Central memory CD8-positive, alpha-beta T cell (primary cell): ENCODE results near the gene SPECC1.
"Not testable (repeated sequence)": the region's sequence is repeated elsewhere in the genome, so short reads cannot be mapped to it uniquely, and the experiment has no call there.

Experiments used
- ATAC-seq: fragments of 150-1000 bp; cut with Tn5 transposase; replicated peaks from 2 replicates; pipeline ENCODE4 v1.10.0; 2022; ENCODE audit warnings: mild to moderate bottlenecking, moderate FRiP score, moderate number of reproducible peaks; ENCODE audit not compliant: poor library complexity, severe bottlenecking; ENCODE audit errors: extremely low read depth
- DNase-seq, 2 donors: peaks; one replicate each; pipeline ENCODE4 v3.0.0; 2021; ENCODE audit warnings: low spot score in 2 of 2
- H3K27ac Mint-ChIP-seq: one replicate; pipeline ENCODE4 v1.8.0; 2022; ENCODE audit warnings: low read depth, mild to moderate bottlenecking, moderate library complexity, mixed read lengths
- H3K27me3 Mint-ChIP-seq: one replicate; pipeline ENCODE4 v1.8.0; 2022; ENCODE audit warnings: mixed read lengths
- H3K36me3 Mint-ChIP-seq: one replicate; pipeline ENCODE4 v1.8.0; 2022; ENCODE audit warnings: mild to moderate bottlenecking, moderate library complexity, mixed read lengths; ENCODE audit not compliant: insufficient read depth
- H3K4me1 Mint-ChIP-seq: one replicate; pipeline ENCODE4 v1.8.0; 2022; ENCODE audit warnings: mixed read lengths
- H3K4me3 Mint-ChIP-seq: one replicate; pipeline ENCODE4 v1.8.0; 2022; ENCODE audit warnings: mild to moderate bottlenecking, moderate library complexity, mixed read lengths
- H3K9me3 Mint-ChIP-seq: one replicate; pipeline ENCODE4 v1.8.0; 2022; ENCODE audit warnings: mixed read lengths

The SPECC1 gene

GRCh38 chr17:20145567-20145966 lies 136.4 kb downstream of the SPECC1 start:
- Mint-ChIP-seq H3K9me3 (no peaks in the 10 kb centered on the region), H3K27ac (no peak overlapping the region)

DNA sequence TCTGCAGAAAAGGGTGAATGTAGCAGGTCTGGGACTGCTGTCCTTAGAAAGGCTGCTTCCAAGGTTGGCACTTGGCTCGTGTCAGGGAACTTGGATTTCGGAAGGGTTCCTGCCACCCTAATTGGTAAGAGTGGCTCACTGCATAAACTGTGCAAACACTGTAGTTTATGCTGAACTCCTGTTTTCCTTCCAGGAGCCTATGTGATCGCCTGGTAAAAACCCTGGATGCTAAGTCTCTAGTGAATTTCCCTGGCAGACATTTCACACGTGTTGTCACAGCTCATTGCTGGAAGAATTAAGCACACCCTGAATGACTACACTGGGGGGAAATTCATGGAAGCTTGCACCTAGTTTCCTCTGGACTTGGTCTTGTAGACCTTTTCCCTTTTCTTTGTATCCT lies 140.1 kb downstream of the SPECC1 start:
- DNase-seq, result no peak
- Mint-ChIP-seq H3K27ac (no peak overlapping the region), H3K36me3 (no peaks in the 10 kb centered on the region), H3K27me3 (no peaks in the 10 kb centered on the region), H3K9me3 (no peaks in the 10 kb centered on the region), H3K4me3 (no peak overlapping the region), H3K4me1 (no peaks in the 10 kb centered on the region)
- no peak for ATAC-seq

More at GRCh38 chr17:20145567-20145966, 136.4 kb downstream of the SPECC1 start:
- Mint-ChIP-seq H3K4me1 (no peaks in the 10 kb centered on the region), H3K27me3 (peaks cover 14% of the 10 kb centered on the region), H3K4me3 (no peak overlapping the region), H3K36me3 (no peaks in the 10 kb centered on the region)
- ATAC-seq (no peak), DNase-seq (no peak)

GRCh38 chr17:20151174-20151573 lies 142.0 kb downstream of the SPECC1 start:
- DNase-seq, result no peak
- H3K9me3 Mint-ChIP-seq, result no peaks in the 10 kb centered on the region
- H3K27me3 Mint-ChIP-seq, result no peaks in the 10 kb centered on the region
- no peaks in the 10 kb centered on the region for H3K36me3 Mint-ChIP-seq
- no peak overlapping the region for H3K4me3 Mint-ChIP-seq
- H3K4me1 Mint-ChIP-seq, result peaks cover 4% of the 10 kb centered on the region
- ATAC-seq, result no peak
- H3K27ac Mint-ChIP-seq, result no peak overlapping the region

GRCh38 chr17:20153231-20153630 lies 144.1 kb downstream of the SPECC1 start:
- H3K27me3 Mint-ChIP-seq, result no peaks in the 10 kb centered on the region
- ATAC-seq, result no peak
- DNase-seq, result no peak
- peaks cover 10% of the 10 kb centered on the region for H3K4me1 Mint-ChIP-seq
- peaks cover 4% of the 10 kb centered on the region for H3K36me3 Mint-ChIP-seq
- H3K27ac Mint-ChIP-seq, result no peak overlapping the region
- no peak overlapping the region for H3K4me3 Mint-ChIP-seq
- no peaks in the 10 kb centered on the region for H3K9me3 Mint-ChIP-seq

DNA sequence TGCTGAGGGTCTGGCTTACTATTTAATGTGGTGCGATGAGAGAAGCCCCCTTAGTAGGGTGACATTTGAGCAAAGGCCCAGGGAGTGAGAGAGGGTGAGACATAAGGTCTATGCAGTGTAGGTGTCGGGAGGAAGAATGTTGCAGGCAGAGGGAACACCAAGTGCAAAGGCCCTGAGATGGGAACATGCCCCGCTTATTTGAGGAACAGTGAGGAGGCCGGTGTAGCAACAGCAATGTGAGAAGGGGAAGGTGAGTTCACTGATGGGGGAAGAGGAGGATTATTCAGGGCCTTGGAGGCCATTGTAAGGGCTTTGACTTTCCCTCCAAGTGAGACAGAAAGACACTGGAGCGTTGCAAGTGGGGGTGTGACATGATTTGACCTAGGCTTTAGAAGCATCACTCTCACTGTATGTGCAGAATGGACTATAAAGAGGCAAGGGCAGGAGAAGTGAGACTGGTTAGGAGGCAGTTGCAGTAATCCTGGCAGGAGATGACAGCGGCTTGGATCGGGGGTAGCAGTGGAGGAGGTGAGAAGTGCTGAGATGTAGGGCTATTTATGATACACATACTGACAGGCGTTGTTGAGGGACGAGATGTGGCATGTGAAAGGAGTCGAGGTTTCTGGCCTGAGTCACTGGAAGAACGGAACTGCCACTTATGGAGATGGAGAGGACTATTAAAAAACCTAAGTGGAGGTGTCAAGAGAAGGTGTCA lies 145.3 kb downstream of the SPECC1 start:
- Mint-ChIP-seq H3K27ac (no peak overlapping the region), H3K27me3 (no peaks in the 10 kb centered on the region), H3K4me1 (peaks cover 10% of the 10 kb centered on the region), H3K4me3 (no peak overlapping the region), H3K36me3 (peaks cover 4% of the 10 kb centered on the region), H3K9me3 (no peaks in the 10 kb centered on the region)
- ATAC-seq, result no peak
- no peak for DNase-seq

- no peaks in the 10 kb centered on the region for H3K27me3 Mint-ChIP-seq
- DNase-seq, result peak; percentile 92
- peaks cover 4% of the 10 kb centered on the region for H3K36me3 Mint-ChIP-seq
- H3K4me3 Mint-ChIP-seq, result no peak overlapping the region
- ATAC-seq, result peak; percentile 98
- H3K4me1 Mint-ChIP-seq, result peaks cover 10% of the 10 kb centered on the region
- H3K27ac Mint-ChIP-seq, result no peak overlapping the region
- no peaks in the 10 kb centered on the region for H3K9me3 Mint-ChIP-seq
Observed at GRCh38 chr17:20155258-20156195, 146.4 kb downstream of the SPECC1 start.

DNA sequence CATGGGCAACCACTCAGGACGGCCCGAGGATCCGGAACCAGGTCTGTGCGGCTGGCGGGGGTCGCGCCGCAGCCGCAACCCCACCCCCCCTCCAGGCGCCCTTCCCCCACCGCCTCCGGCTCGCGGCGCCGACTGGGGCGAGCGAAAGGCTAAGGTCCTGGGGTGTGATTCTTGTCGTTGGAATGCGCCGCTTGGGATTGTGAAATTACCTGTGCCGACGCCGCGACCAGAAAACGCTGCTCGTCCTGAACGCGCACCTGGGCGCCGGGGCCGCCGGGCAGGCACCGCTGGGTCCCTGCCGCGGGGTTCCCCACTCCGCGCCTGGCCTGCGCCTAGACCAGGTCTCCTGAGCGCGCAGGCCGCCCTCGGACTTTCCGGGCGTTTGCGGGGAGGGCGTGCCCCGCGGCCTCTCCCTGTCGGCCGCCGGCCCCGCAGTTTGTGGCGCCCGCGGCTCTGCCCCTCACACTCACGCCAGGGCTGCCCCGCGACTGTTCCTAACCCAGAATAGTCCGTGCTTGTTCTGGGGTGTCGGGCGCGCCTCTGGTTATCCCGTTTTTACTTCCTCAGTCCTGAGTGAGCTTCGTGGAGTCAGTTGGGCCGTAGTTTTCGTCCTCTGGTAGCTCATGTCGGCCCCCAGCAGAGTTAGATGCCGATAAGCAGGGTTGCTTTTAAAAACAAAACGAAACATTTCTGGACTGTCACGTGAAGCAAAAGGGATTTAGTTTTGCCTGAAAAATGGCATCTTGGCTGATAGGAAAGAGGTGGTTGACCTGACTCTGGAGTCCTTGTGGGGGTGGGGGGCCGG lies 147.2 kb downstream of the SPECC1 start:
- ATAC-seq (no peak), DNase-seq (no peak)
- peaks cover 4% of the 10 kb centered on the region for H3K36me3 Mint-ChIP-seq
- H3K4me1 Mint-ChIP-seq, result peaks cover 10% of the 10 kb centered on the region
- H3K27me3 Mint-ChIP-seq, result no peaks in the 10 kb centered on the region
- H3K4me3 Mint-ChIP-seq, result no peak overlapping the region
- no peak overlapping the region for H3K27ac Mint-ChIP-seq
- no peaks in the 10 kb centered on the region for H3K9me3 Mint-ChIP-seq

- peaks cover 4% of the 10 kb centered on the region for H3K36me3 Mint-ChIP-seq
- no peak overlapping the region for H3K4me3 Mint-ChIP-seq
- ATAC-seq (no peak), DNase-seq (no peak)
- peaks cover 10% of the 10 kb centered on the region for H3K4me1 Mint-ChIP-seq
- no peaks in the 10 kb centered on the region for H3K9me3 Mint-ChIP-seq
- no peaks in the 10 kb centered on the region for H3K27me3 Mint-ChIP-seq
- no peak overlapping the region for H3K27ac Mint-ChIP-seq
Observed at GRCh38 chr17:20157001-20157310, 147.8 kb downstream of the SPECC1 start.

- Mint-ChIP-seq H3K36me3 (peaks cover 6% of the 10 kb centered on the region), H3K4me3 (no peak overlapping the region), H3K4me1 (peaks cover 10% of the 10 kb centered on the region), H3K27me3 (no peaks in the 10 kb centered on the region), H3K9me3 (no peaks in the 10 kb centered on the region), H3K27ac (no peak overlapping the region)
- ATAC-seq, result no peak
- DNase-seq, result no peak
Observed at GRCh38 chr17:20158580-20158979, 149.4 kb downstream of the SPECC1 start.

DNA sequence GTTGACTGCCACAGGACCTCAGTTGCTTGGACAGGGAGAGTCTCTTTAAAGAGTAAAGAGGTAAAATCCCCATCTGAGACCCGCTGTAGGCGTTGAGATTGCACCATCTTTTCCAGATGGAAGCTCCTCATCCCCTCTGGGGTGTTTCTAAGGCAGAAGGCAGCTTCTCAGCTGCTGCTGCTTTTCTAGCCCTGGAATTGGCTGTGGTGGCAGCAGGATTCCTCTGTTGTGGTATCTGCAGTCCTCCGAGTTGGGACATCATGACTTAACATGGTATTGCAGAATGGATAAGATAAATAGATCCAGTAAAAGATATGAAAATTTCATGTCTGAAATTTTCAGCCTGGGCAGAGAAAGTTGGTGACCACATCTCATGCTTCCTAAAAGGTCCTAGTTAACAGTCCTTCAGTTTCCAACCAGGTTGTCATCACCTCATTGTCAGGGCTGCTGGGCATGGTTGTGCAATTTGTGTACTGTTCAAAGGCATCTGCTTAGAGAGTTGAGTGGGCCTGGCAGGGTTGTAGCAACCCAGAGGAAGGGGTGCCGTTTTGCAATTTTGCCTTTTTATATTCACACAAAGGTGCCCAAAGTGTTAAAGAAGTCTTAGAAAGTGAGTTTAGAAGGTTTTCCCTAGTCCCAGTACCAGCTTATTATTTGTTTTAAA lies 150.4 kb downstream of the SPECC1 start:
- ATAC-seq, result no peak
- Mint-ChIP-seq H3K27ac (no peak overlapping the region), H3K4me3 (no peak overlapping the region), H3K9me3 (no peaks in the 10 kb centered on the region), H3K27me3 (no peaks in the 10 kb centered on the region), H3K36me3 (peaks cover 6% of the 10 kb centered on the region), H3K4me1 (peaks cover 10% of the 10 kb centered on the region)
- DNase-seq, result no peak

GRCh38 chr17:20165516-20165915 lies 156.4 kb downstream of the SPECC1 start:
- H3K36me3 Mint-ChIP-seq, DNase-seq, H3K4me1 Mint-ChIP-seq, H3K27ac Mint-ChIP-seq, H3K4me3 Mint-ChIP-seq, ATAC-seq, H3K27me3 Mint-ChIP-seq, H3K9me3 Mint-ChIP-seq: not testable (repeated sequence)

DNA sequence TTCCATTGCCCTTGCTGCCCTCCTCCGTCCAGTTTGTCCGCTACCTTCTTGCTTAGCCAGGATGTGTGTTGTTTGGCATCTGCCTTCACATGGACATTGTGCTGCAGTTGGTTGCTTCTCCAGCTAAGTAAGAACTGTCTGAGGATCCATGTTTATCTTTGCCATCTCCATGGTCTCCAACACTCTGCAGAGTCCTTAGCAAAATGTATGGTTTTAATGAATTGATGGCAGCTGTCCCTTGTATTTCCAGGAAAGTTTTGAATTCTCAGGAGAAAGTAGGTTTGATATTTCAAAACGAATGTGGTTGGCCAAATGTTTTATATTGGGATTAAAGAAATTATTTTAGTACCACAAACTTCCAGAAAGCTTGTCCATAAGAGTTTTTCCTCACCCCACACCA lies 160.9 kb downstream of the SPECC1 start:
- DNase-seq, result no peak
- H3K27me3 Mint-ChIP-seq, result peaks cover 3% of the 10 kb centered on the region
- no peak overlapping the region for H3K27ac Mint-ChIP-seq
- no peaks in the 10 kb centered on the region for H3K9me3 Mint-ChIP-seq
- no peak overlapping the region for H3K4me3 Mint-ChIP-seq
- ATAC-seq, result no peak
- H3K4me1 Mint-ChIP-seq, result no peaks in the 10 kb centered on the region
- peaks cover 3% of the 10 kb centered on the region for H3K36me3 Mint-ChIP-seq
